HG02943 (cell line): ENCODE results near the gene FHOD3.

Source experiments
- ATAC-seq: cut with Tn5 transposase; IDR thresholded peaks from one replicate; pipeline ENCODE4 v1.9.1; 2021; ENCODE audit warnings: mild to moderate bottlenecking, low read depth, moderate library complexity; ENCODE audit not compliant: unreplicated experiment

FHOD3 gene

DNA sequence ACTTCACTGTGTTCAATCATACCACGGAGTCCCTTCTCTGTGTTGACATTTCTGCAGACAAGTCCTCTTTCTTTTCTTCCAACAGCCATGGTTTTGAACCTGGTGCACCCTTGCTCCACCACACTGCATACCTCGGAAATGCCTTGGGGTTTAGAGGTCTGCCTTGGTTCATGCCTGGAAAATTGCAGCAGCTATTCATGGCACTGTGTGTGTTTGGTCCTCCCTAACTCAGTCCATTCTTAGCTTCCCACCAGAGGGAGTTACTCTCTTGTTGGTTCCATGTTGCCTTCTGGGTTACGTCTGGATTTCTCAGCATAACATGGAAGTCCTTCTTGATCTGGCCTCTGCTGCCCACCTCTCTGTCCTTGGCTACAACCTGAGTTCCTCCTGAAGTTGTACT, 206.0 kb downstream of the FHOD3 start:
- no peak for ATAC-seq

DNA sequence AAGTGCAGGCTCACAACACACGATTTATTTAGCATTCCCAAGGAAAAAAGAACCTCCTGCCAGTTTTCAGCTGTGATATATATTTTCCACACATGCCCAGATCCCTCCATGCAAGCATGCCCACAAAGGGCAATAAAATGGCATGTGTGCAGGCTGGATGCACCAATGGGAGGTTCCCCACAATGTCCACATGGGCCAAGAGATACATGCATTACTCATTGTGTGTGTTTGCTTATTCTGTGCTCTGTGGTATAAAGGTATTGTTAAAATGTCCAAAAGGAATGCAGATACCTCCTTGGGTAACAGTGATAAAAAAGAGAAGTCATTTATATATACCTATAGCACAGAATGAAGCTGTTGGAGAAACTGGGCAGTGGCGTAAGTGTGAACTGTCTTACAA, 207.4 kb downstream of the FHOD3 start:
- no peak for ATAC-seq

DNA sequence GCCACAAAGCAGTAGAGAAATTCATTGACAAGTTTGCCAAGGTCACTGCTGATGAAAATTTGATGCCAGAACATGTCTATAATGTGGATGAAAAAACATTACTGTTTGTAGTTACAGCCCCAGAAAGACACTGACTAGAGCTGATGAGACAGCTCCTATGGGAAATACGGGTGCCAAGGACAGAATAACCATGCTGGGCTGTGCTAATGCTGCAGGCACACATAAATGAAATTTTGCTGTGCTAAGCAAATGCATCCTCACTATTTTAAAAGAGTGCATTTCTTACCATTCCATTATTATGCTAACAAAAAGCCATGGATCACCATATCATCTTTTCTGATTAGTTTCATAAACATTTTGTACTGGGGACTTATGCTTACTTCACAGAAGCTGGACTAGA, 208.2 kb downstream of the FHOD3 start:
- no peak for ATAC-seq

GRCh38 chr18:36509646-36510197, 212.2 kb downstream of the FHOD3 start:
- ATAC-seq: no peak

GRCh38 chr18:36511791-36512352, 214.4 kb downstream of the FHOD3 start:
- ATAC-seq: no peak

GRCh38 chr18:36513556-36513955, 216.0 kb downstream of the FHOD3 start:
- no peak for ATAC-seq

DNA sequence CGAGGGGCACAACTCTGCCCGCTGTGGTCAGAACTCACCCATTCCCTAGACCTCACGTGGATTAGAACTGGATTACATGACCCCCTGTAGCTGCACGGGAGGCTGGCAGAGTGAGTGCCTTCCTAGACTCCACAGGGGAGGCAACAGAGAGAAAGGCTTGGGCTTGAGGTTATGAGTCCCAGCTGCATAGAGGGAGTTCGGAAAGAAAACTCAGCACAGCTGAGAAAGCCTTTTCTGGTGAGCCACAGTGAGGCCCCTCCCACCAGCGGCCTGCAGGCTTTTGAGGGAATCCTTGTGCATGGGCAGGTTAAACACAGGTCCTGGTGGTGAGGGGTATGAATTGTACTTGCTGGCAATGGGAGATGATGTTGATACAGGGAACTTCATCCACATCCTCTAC, 217.3 kb downstream of the FHOD3 start:
- no peak for ATAC-seq

- ATAC-seq: no peak
Measured at GRCh38 chr18:36516258-36516657, 218.7 kb downstream of the FHOD3 start.

DNA sequence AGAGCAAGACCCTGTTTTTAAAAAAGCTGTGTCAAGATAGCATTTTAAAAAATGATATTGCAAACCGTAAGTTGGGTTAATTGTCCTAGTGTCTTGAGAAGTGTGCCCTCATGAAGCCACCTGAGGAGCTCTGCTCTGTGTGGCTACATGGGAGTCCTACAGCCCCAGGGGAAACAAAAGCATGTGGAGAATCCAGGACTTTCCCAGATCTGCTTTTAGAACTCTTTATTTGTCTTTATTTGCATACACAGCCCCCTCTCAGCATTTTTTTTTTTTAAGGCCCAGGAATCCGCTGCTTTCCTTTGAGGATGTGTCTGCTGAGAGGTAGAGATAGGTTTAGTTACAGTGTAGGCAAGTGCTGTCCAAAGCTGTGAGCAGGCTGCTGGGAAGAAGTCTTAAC, 219.2 kb downstream of the FHOD3 start:
- no peak for ATAC-seq

GRCh38 chr18:36518839-36519238, 221.3 kb downstream of the FHOD3 start:
- ATAC-seq: no peak

- no peak for ATAC-seq
Measured at GRCh38 chr18:36519358-36519757, 221.8 kb downstream of the FHOD3 start.

DNA sequence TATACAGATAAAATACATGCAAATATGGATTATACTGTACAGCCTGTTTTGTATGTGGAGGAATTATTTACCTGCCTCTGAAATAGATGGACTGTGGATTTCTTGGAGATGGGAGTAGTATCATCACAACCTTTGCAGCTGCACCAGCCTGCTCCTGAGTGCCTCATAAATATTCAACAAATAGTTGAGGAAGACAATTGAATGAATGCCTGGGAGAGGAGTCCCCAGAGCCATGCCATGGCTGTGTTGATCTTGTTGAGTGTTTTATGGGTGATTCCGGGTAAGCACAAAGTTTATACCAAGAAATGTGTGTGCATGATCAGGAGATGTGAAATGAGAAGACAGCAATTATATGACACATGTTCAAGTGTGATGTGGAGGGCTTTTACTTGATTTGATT, 225.0 kb downstream of the FHOD3 start:
- no peak for ATAC-seq

DNA sequence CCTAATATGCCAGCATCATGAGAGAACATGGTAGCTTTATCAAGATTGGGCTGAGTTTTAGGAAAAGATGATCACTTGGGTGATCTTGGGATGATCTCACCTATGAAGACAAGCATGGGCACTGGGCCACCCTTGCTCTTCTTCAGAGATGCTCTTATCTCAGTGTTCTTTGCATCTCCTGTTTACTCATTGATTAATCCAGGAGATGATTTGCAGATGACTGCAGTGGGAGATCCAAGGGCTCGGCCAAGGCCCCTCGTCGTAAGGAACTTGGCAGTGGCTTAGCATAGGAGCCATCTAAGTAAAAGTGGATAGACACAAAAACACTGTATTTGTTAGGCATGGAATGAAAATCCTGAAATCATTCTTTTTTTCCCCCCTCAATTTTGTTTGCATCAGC, 228.4 kb downstream of the FHOD3 start:
- ATAC-seq: no peak

DNA sequence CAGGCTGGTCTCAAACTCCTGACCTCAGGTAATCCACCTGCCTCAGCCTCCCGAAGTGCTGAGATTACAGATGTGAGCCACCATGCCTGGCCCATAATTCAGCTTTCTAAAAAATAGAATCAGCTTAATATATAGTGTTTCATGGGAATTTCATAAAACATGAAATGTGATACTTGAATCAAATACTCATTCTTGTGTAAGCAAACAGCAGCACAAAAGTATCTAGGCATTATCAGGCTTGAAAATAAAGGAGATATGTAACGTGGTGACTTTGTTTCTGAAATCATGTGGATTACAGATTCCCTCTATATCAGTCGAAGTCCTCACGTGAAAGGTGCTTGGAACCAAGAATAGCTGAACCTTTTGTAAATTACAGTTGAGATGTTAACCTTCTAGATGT, 229.1 kb downstream of the FHOD3 start:
- ATAC-seq: no peak

- ATAC-seq: no peak
Measured at GRCh38 chr18:36527051-36527450, 229.5 kb downstream of the FHOD3 start.

- ATAC-seq: no peak
Measured at GRCh38 chr18:36527740-36528455, 230.4 kb downstream of the FHOD3 start.

DNA sequence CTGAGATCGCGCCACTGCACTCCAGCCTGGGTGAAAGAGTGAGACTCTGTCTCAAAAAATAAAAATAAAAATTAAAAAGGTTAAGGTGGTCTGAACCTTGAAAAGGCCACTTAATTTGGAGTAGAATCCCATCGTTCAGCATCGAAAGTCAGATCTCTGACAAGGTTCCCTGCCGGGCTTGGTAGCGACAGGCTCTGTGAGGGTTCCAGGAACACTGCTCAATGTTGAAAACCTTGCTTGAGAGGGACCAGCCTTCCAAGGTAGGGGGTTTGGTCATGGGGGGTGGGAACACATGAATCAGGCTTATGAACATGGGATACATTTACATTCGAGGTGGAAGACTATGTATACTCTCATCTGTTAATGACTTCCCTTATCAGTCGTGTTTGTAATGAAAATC, 232.2 kb downstream of the FHOD3 start:
- ATAC-seq: no peak

DNA sequence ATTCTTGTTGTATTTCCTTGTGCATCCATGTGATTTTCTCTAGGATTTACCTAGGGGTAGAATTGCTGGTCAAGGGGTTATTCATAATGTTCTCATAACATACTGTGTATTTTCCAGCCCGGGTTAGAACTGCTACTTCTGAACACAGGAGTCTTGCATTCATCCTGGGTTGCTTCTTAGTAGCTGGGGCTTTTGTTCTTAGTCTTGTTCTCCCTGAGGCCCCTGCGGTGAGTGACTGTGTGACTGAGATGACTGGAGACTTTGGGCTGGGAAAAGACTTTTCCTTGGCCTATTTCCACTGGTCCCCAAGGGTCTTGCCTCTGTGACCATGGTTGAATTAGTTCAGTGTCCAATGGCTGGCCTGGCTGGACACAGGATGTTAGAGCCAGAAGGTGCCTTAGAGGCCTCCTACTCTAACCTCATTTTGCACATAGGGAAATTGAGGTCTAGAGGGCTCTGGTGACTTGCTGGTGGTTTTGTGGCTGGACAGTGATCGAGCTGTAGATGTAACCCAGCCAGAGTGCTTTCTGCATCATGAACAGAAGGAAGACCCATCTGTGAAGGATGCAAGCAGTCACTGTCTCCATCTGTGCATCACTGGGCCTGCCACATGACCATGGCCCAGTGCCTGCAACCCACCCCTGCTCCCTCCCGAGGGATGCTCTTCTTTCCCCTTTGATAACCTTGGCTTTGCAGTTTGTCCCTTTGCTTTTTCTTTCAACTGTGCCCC, 233.3 kb downstream of the FHOD3 start:
- no peak for ATAC-seq

GRCh38 chr18:36531636-36532035, 234.1 kb downstream of the FHOD3 start:
- no peak for ATAC-seq

DNA sequence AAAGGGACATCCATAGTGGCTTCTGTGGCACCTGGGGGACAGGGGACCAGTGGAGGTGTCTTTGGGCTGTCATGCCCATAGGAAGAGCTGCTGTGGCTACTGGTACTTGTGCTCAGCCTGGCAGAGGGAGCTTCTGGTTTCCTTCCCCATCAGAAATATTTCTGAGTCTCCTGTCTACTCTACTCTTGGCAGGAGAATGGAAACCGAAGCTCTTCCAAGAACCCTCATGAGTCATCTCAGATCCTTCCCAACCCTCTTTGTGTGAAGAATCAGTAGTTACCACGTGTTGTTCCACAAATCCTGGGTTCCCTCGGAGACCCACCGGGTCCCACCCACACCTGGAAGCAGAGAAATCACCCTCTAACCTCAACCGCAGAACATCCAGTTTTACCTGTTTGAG, 234.9 kb downstream of the FHOD3 start:
- ATAC-seq: no peak

DNA sequence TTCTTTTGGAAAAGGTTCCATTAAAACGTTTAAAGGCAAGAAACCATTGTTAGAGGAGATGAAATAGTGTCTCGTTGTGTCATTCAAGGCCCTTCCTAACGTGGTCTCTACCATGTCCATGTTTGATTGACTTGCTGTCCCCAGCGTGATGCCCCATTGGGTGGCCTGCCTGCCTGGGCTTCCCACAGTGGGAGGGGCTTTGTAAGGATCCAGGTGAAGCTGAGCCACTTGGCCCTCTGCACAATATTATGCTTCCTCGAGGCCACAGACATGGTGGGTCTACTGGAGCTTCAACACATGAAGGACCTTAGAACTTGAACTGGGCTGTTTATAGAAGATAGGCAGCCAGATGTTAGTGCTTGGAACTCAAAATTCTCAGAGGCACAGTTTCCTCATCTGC, 235.3 kb downstream of the FHOD3 start:
- no peak for ATAC-seq
